HG03060 (cell line): ENCODE results near the gene CD300LD.
"Not testable (repeated sequence)": the region's sequence is repeated elsewhere in the genome, so short reads cannot be mapped to it uniquely, and the experiment has no call there.

Source experiments
- ATAC-seq: cut with Tn5 transposase; IDR thresholded peaks from one replicate; pipeline ENCODE4 v1.9.1; 2021; ENCODE audit warnings: low read depth, moderate number of reproducible peaks; ENCODE audit not compliant: unreplicated experiment

The CD300LD gene

DNA sequence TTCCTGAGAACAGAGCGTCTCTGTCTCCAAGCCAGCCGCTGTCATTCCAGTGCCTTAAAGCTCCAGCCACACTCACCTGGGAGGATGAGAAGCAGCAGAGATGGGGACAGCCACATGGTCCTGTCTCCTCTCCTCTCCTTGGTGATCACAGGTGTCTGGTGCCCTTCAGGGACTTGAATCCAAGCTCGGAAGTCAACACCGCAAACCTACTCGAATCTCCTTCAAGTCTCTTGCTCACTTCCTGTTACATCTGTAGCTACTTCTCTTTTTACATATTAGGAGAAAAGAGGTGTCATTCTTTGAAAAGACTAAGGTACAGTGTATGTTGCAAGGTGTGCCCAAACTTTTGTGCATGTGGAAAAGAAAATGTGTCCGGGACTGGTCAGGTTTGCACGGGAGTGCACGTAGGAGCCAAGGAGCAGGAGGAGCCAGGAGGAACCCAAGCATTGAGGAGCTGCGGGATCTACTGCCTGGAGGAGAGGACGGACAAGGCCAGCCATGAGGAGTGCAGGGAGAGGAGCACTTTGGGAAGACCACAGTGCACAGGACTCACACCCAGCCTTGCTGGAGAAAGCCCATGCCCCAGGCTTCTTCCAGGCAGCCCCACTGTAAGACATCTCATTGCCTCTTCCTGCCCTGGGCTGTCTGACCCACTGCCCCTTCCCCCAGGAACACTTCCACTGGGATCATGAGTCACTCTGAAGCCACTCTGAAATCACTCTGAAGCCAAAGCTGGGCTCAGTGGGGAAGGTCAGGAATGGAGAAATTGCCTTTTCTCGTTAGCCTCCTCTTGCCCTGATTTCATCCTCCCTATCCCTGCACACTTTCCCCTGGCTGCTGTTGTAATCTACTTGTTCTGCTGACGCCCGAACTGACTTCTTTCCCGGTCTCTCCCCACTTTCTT lies at the start of gene CD300LD:
TSS of gene CD300LD (minus strand) at position 197 of the 904 bp plus-strand sequence. CDS start at position 116, 81 bp downstream.
- no peak for ATAC-seq

DNA sequence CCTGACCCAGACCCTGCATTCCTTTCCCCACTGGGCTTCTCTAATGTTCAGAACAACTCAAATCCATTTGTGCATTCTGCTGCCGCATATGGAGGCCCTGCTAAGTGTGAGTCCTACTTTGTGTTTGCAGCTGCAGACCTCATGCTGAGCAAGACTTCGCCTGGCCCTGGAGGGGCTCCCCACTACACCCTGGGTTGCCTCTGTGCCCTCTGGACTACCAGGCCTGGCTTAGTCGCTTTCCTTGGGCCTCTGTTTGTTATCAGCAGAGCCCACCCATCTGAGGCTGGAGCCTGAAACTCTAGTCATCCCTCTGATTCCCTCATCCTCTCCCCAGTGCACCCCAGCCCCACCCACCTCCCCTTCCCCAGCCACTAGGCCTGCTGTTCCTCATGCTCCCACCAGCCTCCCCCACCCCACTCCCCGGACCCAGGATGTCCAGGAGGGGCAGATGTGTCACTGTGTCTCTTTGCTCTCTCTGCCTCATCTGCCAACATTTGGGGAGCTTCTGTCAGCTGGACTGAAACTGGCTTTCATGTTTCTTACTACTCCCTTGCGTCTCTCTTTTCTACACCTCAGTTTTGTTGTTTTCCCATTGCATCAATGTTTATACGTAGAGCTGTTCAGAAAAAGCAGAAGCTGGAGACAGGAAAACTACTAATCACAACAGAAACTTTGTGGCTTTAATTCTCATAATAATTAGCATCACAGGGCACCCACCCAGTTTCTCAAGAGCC lies 49.3 kb upstream of the CD300LD start:
- ATAC-seq, result no peak

DNA sequence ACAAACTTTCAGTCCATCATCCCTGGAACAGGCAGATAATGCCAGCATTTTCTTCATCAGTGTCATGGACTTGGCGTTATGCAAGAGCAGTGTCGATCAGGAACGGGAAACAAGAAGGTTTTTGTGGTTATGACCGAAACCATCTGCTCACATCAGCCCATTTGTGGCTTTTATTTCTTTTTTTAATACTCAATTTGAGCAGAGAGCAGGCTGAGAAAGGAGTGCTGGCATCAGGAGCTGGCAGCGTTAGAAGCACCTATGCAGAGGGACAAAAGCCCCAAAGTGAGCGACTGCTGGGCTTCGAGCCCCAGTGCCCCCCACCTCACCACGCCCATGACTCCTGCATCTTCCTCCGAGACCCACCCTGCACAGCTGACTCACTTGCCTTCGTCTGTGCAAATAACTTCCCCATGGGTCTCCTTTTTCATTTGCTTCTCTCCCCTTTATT lies 47.6 kb upstream of the CD300LD start:
- ATAC-seq, result no peak

DNA sequence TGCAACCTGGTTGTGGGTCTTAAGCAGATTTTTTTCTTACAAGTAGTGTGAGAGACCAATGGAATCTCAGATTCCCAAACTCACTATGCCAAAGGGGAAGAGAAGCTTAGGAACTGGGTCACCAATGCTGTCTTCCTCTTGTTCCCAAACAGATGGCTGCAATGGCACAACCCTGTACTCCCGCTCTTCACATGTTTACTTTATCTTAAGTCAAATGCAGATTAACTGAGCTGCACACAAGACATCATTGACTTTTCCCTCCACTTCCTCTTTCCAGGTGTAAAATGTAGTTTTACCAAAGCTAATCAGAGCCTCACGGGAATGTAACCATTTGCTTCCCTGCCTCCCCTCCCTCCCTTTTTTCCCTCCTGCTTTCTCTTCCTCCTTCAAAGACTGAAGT lies 45.8 kb upstream of the CD300LD start:
- ATAC-seq, result no peak

DNA sequence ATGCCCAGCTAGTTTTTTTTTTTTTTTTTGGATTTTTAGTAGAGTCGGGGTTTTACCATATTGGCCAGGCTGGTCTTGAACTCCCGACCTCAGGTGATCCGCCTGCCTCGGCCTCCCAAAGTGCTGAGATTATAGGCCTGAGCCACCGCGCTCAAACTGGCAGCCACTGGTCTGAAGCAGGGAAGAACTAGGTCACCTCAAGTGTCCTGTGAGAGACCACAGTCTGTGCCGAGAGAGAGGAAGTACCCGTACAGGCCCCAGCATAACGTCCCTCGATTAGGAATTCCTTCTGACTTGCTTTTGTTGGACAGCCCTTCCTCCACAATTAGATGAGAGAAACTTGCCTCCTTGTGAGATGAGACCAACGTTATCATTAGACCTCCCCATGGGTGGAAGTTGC lies 45.2 kb upstream of the CD300LD start:
- no peak for ATAC-seq

DNA sequence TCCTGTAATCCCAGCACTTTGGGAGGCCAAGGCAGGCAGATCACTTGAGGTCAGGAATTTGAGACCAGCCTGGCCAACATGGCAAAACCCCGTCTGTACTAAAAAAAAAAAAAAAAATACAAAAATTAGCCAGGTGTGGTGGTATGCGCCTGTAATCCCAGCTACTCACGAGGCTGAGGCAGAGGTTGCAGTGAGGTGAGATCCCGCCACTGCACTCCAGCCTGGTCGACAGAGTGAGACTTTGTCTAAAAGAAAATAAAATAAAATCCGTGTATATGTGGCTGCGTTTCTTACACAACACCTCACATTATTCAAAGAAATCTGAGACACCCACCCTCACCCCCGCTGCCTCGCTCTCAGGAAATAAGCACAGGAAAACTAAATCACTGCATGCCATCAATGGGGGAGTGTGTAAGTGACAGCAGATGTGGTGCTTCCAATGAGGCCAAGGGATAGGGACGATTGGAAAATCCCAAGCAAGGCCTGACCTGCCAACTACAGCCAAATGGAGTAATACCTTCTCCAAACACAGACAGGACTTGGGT lies 44.5 kb upstream of the CD300LD start:
- not testable (repeated sequence) for ATAC-seq

DNA sequence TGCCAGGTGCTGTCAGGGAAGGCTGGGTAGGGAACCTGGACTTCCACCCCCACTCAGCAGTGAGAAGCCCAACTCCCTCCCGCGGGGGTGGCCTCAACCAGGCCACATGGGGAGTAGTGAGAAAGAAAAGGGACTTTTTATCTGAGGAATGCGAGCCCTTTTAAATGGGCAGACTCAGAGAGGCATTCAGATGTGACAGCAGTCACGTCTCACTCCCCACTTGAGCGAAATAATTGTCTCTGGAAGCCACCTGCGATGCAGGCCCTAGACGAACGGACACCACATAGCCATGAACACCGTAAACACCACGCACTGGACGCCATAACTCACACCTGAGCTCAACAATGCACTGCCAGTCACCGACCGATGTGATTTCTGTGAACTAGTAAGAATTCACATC lies 43.3 kb upstream of the CD300LD start:
- no peak for ATAC-seq

DNA sequence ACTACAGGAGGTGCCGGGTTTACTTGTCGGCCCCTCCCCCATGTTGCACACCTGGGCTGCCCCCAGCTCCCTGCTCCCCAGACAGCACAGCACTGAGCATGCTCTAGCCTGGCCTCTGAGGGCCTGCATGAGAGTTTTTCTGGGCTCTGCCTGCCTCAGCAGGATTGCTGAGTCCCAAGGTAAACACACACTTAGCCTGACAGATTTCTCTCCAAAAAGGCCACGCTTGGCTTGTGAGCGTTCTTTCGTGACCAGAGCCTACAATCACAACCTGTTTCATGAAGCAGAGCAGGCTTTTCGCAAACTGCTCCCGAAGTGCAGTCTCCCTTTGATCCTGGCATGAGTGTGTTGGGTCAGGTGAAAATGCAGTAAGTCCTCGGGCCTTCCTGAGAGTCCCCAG lies 41.2 kb upstream of the CD300LD start:
- no peak for ATAC-seq

DNA sequence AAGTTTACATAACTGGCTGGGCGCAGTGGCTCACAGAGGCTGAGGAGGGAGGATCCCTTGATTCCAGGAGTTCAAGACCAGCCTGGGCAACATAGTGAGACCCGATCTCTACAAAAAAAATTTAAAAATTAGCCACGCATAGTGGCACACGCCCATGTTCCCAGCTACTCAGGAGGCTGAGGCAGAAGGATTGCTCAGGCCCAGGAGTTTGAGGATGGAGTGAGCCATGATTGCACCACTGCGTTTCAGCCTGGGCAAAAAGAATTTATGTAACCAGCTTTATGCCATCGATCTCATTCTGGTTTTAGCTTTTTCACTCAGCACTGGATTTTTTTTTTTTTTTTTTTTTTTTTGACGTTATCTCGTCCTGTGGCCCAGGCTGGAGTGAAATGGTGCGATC lies 40.5 kb upstream of the CD300LD start:
- ATAC-seq, result no peak

DNA sequence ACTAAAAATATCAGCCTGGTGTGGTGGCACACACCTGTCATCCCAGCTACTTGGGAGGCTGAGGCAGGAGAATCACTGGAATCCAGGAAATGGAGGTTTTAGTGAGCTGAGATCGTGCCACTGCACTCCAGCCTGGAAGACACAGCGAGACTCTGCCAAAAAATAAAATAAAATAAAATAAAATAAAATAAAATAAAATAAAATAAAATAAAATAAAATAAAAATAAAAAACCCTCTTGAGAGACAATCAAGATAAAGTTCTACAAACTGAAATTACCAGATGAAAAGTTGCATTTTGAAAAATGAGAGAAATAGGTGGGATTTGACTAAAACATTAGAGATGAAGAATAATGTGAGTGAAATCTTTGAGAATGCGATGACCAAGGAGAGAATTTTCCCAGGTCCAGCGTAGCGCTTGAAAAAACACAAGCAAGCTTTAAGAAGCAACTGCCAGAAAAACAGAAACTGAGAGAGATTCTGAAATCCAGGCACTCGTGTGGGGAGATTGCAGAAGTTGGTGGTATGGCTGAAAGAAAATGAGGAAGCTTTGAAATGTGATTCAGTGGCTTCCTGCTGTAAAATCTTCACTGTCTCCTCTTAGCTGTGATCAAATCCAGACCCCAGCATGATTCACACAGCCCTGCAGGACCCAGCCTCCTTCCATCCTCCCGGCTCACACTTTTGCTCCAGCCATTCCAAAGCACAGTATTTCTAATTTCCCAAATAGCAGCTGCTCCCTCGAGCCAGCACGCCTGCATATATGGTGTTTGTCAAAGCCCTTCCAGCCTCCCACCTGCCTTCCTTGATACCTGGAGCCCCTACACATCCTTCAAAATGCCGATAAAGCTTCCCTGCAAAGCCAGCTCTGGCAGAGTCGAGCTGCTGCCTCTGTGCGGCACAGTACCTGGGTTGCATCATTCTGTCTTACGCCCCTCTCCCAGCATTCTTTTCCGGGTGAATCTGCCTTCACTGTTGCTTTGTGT lies 39.7 kb upstream of the CD300LD start:
- ATAC-seq, result no peak

DNA sequence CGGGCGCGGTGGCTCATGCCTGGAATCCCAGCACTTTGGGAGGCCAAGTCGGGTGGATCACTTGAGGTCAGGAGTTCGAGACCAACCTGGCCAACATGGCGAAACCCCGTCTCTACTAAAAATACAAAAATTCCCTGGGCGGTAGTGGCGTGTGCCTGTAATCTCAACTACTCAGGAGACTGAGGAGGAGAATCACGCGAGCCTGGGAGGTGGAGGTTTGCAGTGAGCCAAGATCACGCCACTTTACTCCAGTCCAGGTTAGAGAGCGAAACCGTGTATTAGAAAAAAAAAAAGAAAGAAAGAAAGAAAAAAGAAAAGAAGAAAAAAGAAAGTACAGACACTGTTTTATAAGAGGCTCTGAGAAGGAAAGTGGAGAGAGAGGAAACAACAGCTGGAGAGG lies 38.2 kb upstream of the CD300LD start:
- ATAC-seq, result not testable (repeated sequence)

DNA sequence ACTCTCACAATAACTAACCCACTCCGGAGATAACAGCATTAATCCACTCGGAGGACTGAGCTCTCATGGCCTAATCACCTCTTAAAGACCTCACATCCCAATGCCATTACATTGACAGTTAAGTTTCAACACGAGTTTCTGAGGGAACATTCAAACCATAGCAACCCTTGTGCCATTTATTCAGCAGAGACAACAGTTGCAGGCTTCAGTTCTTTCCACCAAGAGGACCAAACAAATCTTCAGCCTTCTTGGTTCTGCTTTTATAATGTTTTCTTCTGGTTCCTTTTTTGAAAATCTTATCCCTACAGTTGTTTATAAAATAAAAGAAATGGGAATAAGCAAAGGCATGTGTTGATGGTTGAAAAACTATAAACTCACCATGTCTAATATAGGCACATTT lies 33.6 kb upstream of the CD300LD start:
- no peak for ATAC-seq

DNA sequence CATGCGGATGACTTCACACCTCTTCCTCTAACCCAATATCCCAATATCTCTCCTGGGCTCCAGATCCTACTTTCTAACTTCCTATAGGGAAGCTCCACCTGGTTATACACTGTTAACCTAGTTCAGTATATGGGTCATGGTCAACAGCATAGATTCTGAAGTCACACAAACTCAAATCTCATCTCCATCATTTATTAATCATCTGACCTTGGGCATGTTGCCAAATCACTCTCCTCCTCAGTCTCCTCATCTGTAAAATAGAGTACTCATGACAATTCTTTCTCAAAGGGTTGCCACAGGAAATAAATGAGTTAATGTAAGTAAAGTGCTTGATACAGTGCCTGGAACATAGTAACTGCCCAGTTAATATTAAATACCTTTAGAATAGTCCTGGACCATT lies 32.0 kb upstream of the CD300LD start:
- no peak for ATAC-seq

DNA sequence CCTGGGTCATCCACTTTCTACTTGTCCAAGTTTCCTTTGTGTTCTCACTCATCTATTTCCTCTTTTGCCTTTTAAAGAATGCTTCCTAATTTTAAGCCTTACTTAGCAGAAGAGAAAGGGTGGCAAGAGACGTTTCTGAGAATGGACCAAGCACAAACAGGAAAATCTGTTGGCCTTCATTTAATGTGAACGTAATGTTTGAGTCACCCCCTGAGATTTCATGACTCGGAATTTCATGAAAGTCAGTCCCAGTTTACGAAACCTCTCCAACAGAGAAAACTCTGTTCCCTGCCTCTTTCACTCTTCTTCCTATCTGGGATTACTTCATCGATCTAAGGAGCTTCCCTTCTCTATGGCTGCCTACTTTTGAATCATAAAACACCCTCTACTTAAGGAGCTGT lies 31.6 kb upstream of the CD300LD start, which contains the start of gene CD300E:
TSS of gene CD300E (minus strand) at position 46 of the 401 bp plus-strand sequence. CDS start 117 bp downstream, outside the sequence.
- ATAC-seq, result no peak

DNA sequence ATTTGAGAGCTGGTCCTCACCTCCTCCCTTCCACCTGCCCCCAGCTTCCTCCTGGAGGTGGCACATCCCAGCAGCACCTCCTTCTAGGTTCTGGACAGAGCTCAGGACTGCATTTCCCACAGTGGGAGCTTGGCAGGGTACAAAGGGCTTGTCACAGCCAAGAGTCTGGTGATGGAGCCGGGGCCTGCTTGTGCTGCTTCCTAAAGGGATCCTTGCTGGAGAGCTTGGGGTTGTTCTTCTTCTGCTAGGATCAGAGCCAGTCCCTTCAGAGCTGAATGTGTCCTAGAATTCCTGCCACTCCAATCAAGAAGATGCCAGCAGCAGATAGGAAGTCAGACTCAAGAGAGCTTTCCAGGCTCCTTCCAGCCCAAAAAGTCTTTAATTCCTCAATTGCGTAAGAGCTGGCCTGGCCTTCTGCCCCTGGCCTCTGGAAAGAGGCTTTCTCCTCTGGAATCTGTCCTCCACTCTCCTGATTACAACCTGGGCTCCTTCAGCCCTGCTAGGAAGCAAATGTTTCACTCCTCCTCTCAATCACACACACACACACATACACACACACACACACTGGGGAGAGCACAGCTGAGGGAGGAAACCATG lies 27.1 kb upstream of the CD300LD start:
- ATAC-seq, result no peak

DNA sequence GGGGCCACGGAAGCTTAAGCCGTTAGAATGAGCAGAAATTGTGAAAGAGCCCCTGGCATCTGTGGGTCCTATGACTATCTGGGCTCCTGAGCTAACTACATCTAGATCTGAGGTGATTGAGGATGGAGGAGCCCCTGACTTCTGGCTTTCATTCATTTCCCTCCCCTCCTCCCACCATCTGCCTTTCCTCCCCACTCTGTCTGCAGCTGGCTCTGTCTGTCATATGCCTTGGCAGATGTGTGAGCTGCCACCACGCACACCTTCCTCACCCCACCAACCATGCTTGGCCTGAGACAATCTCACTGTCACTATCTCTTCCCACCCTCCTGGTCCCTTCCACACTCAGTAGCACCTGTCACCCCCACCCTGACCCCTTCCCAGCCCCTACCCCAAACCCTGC lies 26.4 kb upstream of the CD300LD start:
- ATAC-seq, result no peak

DNA sequence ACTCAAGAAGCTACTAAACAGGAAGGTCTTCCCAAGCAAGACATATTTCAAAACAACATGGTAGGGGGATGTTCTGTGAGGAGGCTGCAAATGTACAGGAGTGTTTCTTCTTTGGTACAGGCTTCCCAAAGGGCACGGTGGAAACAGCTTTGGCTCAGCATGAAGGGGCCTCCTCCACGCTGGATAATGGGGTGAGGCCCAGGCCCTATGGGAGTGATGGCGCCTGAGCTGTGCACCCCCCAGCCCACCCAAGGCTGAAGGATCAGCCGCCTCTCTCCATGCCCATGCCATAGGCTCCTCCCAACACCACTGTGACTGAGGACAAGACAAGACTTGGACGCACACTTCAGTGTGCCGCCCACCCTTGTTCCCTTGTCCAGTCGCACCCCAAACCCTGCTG lies 24.6 kb upstream of the CD300LD start:
- ATAC-seq, result no peak

DNA sequence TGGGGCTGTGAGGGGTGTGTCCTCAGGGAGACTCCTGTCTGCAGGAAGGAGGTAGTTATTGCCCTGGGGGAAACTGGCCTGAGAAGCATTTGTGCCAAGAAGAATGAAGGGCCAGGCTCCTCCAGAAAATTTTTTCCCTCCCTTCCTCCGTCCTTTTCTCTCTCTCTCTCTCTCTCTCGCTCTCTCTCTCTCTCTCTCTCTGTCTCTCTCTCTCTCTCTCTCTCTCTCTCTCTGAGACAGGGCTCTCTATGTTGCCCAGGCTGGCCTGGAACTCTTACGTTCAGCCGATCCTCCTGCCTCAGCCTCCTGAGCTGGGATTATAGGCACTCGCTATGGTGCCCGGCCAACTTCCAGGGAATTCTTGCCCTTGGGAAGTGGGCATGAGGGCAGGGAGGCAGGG lies 20.0 kb upstream of the CD300LD start:
- no peak for ATAC-seq

DNA sequence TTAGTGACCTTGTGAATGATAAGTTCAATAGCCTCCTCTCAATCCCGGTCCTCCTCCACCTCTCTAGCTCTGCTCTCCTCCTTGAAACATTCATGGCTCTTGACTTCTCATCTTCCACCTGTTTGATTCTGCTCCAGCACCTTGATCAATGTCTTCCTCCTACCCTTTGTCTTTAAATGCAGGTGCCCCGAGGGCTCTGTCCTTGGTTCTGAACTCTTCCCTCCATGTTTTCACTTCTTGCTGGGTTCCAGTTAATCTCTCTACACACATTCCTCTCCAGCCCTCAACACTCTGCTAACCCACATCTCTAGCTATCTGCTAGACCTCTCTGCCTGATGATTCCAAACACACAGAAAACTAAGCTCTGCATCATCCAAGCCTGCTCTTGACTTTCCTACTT lies 18.0 kb upstream of the CD300LD start:
- no peak for ATAC-seq

DNA sequence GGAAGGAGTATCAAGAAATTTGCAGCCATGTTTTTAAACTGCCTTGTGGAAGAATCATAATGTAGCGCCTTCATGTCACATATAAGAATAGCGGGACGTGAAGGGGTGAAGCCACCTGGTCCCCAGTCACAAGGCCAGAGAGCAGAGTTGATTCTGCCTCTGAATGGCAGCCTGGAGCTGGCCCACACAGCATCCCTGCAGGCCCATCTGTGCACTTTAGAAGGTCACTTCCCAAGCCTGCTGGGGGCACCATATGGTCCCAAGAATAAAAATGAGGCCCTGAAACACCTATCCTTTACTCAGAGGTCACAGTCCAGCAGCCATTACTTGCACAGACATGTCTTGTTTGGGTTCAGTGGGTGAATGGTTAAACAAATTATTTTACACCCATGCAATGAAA lies 16.4 kb upstream of the CD300LD start:
- ATAC-seq, result no peak
